ENCODE results near the gene PXMP2. TPM values are rescaled to one million over a fixed set of nuclear protein-coding genes. Genes with fewer than 3 reads are reported as not detected.

PXMP2 gene
- total and polyA plus RNA-seq, 2 of the 8 experiments (the other 6 are each of a cell fraction or from before 2014, with no cell fraction given): 13.8 to 15.1 TPM

GRCh38 chr12:132637811-132638210 lies 49.6 kb upstream of the PXMP2 start:
- Histone ChIP-seq H3K23me2 (ENCODE audit: low read depth, low read length) (no peaks in the 10 kb centered on the region), H3K4me3 (ENCODE audit: extremely low read depth in 1 of 4, insufficient read depth in 2 of 4, low read depth in 3 of 4, low read length in 4 of 4) (no peak overlapping the region), H4K91ac (replicated peaks; ENCODE audit: insufficient read length, low read length) (no peak overlapping the region), H3K9ac (replicated peaks in 1 of 4; ENCODE audit: extremely low read depth in 1 of 4, low read depth in 3 of 4, low read length in 3 of 4) (no peak overlapping the region), H2AFZ (ENCODE audit: low read length) (no peak overlapping the region), H2BK15ac (ENCODE audit: low read length) (no peak overlapping the region), H3K4me2 (ENCODE audit: insufficient read depth in 1 of 2, low read depth in 2 of 2, low read length in 2 of 2) (no peak overlapping the region), H3K14ac (ENCODE audit: insufficient read length) (no peak overlapping the region), H2BK12ac (ENCODE audit: low read depth, low read length) (no peak overlapping the region), H3K18ac (ENCODE audit: extremely low read depth, low read length) (no peak overlapping the region), H3K27ac (ENCODE audit: low read depth, low read length) (no peak overlapping the region), H3K4me1 (replicated peaks in 1 of 4; ENCODE audit: control insufficient read depth in 3 of 4, insufficient read depth in 4 of 4, low read length in 3 of 4) (no peaks in the 10 kb centered on the region), H3K4ac (replicated peaks; ENCODE audit: insufficient read length, low read depth, low read length) (no peak overlapping the region), H3K79me2 (ENCODE audit: control insufficient read depth in 1 of 2, insufficient read depth in 2 of 2, low read length in 2 of 2) (no peaks in the 10 kb centered on the region), H3K79me1 (ENCODE audit: low read depth, low read length) (no peaks in the 10 kb centered on the region; the same call in 1 of the 2 replicates), H2AK5ac (ENCODE audit: low read depth, low read length) (no peak overlapping the region), H2BK20ac (ENCODE audit: low read length) (no peak overlapping the region), H3K27me3 (replicated peaks in 1 of 4; ENCODE audit: control insufficient read depth in 3 of 4, extremely low read depth in 1 of 4, insufficient read depth in 3 of 4, low read length in 3 of 4) (no peaks in the 10 kb centered on the region), H3K9me3 (ENCODE audit: insufficient read depth in 2 of 2, low read depth in 1 of 2, low read length in 1 of 2) (no peaks in the 10 kb centered on the region), H4K5ac (ENCODE audit: insufficient read length, low read depth, low read length) (no peak overlapping the region), H4K20me1 (replicated peaks in 1 of 2; ENCODE audit: control insufficient read depth in 1 of 2, insufficient read depth in 2 of 2, low read length in 2 of 2) (peaks cover 7 to 32% of the 10 kb centered on the region in 2 experiments), H3K36me3 (ENCODE audit: control insufficient read depth in 2 of 4, insufficient read depth in 4 of 4, low read length in 3 of 4) (peaks cover 43 to 80% (median 70%) of the 10 kb centered on the region in 4 experiments), H2BK120ac (replicated peaks; ENCODE audit: low read depth, low read length) (no peak overlapping the region), H3K56ac (replicated peaks; ENCODE audit: insufficient read length, low read depth, low read length) (no peak overlapping the region), H3K23ac (ENCODE audit: insufficient read length) (no peak overlapping the region), H2BK5ac (ENCODE audit: low read depth, low read length) (no peak overlapping the region), H4K8ac (ENCODE audit: extremely low read depth, insufficient read depth, low read length) (peak overlapping the region; percentile 65; the same call in 1 of the 2 replicates)
- CTCF ChIA-PET (ENCODE audit: partially characterized antibody): interaction anchor here (0.7 to 9.3 kb wide), 16 partner anchors 8 to 220 kb away, joined by 3 to 61 read pairs (median 5); partner anchors contain the start of gene LRCOL1
- DNase-seq (ENCODE audit: low read depth in 1 of 2, low spot score in 2 of 2): no peak
- POLR2A ChIA-PET (ENCODE audit: partially characterized antibody): interaction anchor here (0.5 to 1.3 kb wide), 3 partner anchors 9 to 35 kb away, joined by 3 to 4 read pairs (median 3); no protein-coding TSS in a partner anchor
- WGBS, 2 experiments (ENCODE audit: extremely low coverage in 1 of 2, insufficient coverage in 1 of 2, insufficient read length in 1 of 2, insufficient replicate concordance in 2 of 2, low coverage in 1 of 2, low lambda C conversion rate in 2 of 2, missing lambda C conversion rate in 1 of 2): 92% methylated on average over 18 of the region's 18 CpGs; no CpG with 5 or more reads in 1 of the 2 experiments
- no peak for FAIRE-seq
- TF ChIP-seq KDM5A (IDR thresholded peaks at IDR 0.05; ENCODE audit: low read length) (no peak), KDM4A (IDR thresholded peaks at IDR 0.05; ENCODE audit: low read depth, low read length, severe bottlenecking) (no peak), HDAC6 (IDR thresholded peaks at IDR 0.05; ENCODE audit: low read depth, low read length) (no peak)
